H1 (cell line): ENCODE results near the gene UTP25. TPM values are rescaled to one million over a fixed set of nuclear protein-coding genes. Genes with fewer than 3 reads are reported as not detected.

Experiments used
- CTCF ChIA-PET: fragments of 300-600 bp; sonication (Branson Sonifier 250); formaldehyde crosslinking; loops from one replicate; lab custom pipeline; 2021; ENCODE audit not compliant: partially characterized antibody; lab: Charles Lee
- POLR2A ChIA-PET: fragments of 300-600 bp; sonication (Branson Sonifier 250); formaldehyde crosslinking; loops from one replicate; lab custom pipeline; 2021; ENCODE audit warnings: inconsistent platforms; ENCODE audit not compliant: partially characterized antibody; lab: Charles Lee
- DNase-seq, 2 experiments: peaks; one replicate each; pipeline versions ENCODE4 v3.0.0 to v3.0.0-alpha.2; 2010 to 2022; ENCODE audit warnings: low spot score in 2 of 2, low read depth in 1 of 2, mixed read lengths in 1 of 2
- FAIRE-seq: peaks from 2 replicates; lab custom pipeline; 2011; peaks lifted over from hg19 to GRCh38; lab: Jason Lieb, UNC
- H2AFZ ChIP-seq: 2 replicates; pipeline ENCODE4 v1.8.1; 2012; ENCODE audit warnings: low read length, inconsistent platforms
- H2AK5ac ChIP-seq: 2 replicates; pipeline ENCODE4 v1.6.1; 2013; ENCODE audit warnings: low read depth, low read length
- H2BK120ac ChIP-seq: replicated peaks from 2 replicates; pipeline ENCODE3; 2013; ENCODE audit warnings: low read depth, low read length, inconsistent platforms
- H2BK12ac ChIP-seq: 2 replicates; pipeline ENCODE4 v1.6.1; 2013; ENCODE audit warnings: low read depth, low read length
- H2BK15ac ChIP-seq: 2 replicates; pipeline ENCODE4 v1.6.1; 2013; ENCODE audit warnings: low read length
- H2BK20ac ChIP-seq: 2 replicates; pipeline ENCODE4 v1.6.1; 2013; ENCODE audit warnings: low read length
- H2BK5ac ChIP-seq: 2 replicates; pipeline ENCODE4 v1.6.1; 2013; ENCODE audit warnings: low read depth, low read length
- H3K14ac ChIP-seq: 2 replicates; pipeline ENCODE4 v1.6.1; 2013; ENCODE audit warnings: inconsistent platforms; ENCODE audit not compliant: insufficient read length
- H3K18ac ChIP-seq: 2 replicates; pipeline ENCODE4 v1.6.1; 2013; ENCODE audit warnings: low read length; ENCODE audit errors: extremely low read depth
- H3K23ac ChIP-seq: 2 replicates; pipeline ENCODE4 v1.6.1; 2013; ENCODE audit warnings: inconsistent platforms; ENCODE audit not compliant: insufficient read length
- H3K23me2 ChIP-seq: 2 replicates; pipeline ENCODE4 v1.6.1; 2013; ENCODE audit warnings: low read depth, low read length
- H3K27ac ChIP-seq: 2 replicates; pipeline ENCODE4 v1.6.1; 2011; ENCODE audit warnings: low read depth, low read length, inconsistent platforms
- H3K27me3 ChIP-seq, 4 experiments: replicated peaks in 1 of 4; 1 replicate in 1 of 4; 2 replicates in 3 of 4; pipeline versions ENCODE4 v1.6.1 to v1.8.1; 2011 to 2013; ENCODE audit warnings: low read length in 3 of 4, mild to moderate bottlenecking in 3 of 4, inconsistent platforms in 2 of 4, mixed read lengths in 2 of 4, moderate library complexity in 1 of 4; ENCODE audit not compliant: control insufficient read depth in 3 of 4, insufficient read depth in 3 of 4; ENCODE audit errors: extremely low read depth in 1 of 4
- H3K36me3 ChIP-seq, 4 experiments: 2 replicates each; pipeline versions ENCODE4 v1.6.1 to v1.8.1; 2011 to 2013; ENCODE audit warnings: mild to moderate bottlenecking in 4 of 4, low read length in 3 of 4, moderate library complexity in 2 of 4, control low read depth in 1 of 4, inconsistent platforms in 1 of 4; ENCODE audit not compliant: insufficient read depth in 4 of 4, control insufficient read depth in 2 of 4
- H3K4ac ChIP-seq: replicated peaks from 2 replicates; pipeline ENCODE3; 2013; ENCODE audit warnings: low read length, low read depth, mixed read lengths, inconsistent platforms; ENCODE audit not compliant: insufficient read length
- H3K4me1 ChIP-seq, 4 experiments: replicated peaks in 1 of 4; 1 replicate in 1 of 4; 2 replicates in 3 of 4; pipeline versions ENCODE4 v1.6.1 to v1.8.1; 2011 to 2013; ENCODE audit warnings: low read length in 3 of 4, inconsistent platforms in 2 of 4, mixed read lengths in 1 of 4; ENCODE audit not compliant: insufficient read depth in 4 of 4, control insufficient read depth in 3 of 4
- H3K4me2 ChIP-seq, 2 experiments: 2 replicates each; pipeline versions ENCODE4 v1.6.1 to v1.8.1; 2011 to 2013; ENCODE audit warnings: low read depth in 2 of 2, low read length in 2 of 2, control low read depth in 1 of 2, inconsistent platforms in 1 of 2, mild to moderate bottlenecking in 1 of 2; ENCODE audit not compliant: insufficient read depth in 1 of 2
- H3K4me3 ChIP-seq, 4 experiments: fragments of 200-600, 300-600 bp in 1 of 4; sonication (generic), shearing (Covaris generic), sonication (Bioruptor Twin) in 1 of 4; 2 replicates each; pipeline versions ENCODE4 v1.5.1 to v1.8.1; 2011 to 2016; ENCODE audit warnings: low read length in 4 of 4, low read depth in 3 of 4, control low read depth in 2 of 4, inconsistent platforms in 2 of 4, mild to moderate bottlenecking in 2 of 4, mixed read lengths in 1 of 4, moderate library complexity in 1 of 4; ENCODE audit not compliant: insufficient read depth in 2 of 4; ENCODE audit errors: extremely low read depth in 1 of 4
- H3K56ac ChIP-seq: replicated peaks from 2 replicates; pipeline ENCODE3; 2013; ENCODE audit warnings: low read depth, mild to moderate bottlenecking, mixed read lengths, low read length, inconsistent platforms; ENCODE audit not compliant: insufficient read length
- H3K79me1 ChIP-seq: 2 replicates; pipeline ENCODE4 v1.6.1; 2013; ENCODE audit warnings: low read depth, low read length, control low read depth
- H3K79me2 ChIP-seq, 2 experiments: 2 replicates each; pipeline versions ENCODE4 v1.6.1 to v1.8.1; 2012 to 2013; ENCODE audit warnings: low read length in 2 of 2, mild to moderate bottlenecking in 2 of 2, inconsistent platforms in 1 of 2; ENCODE audit not compliant: insufficient read depth in 2 of 2, control insufficient read depth in 1 of 2
- H3K9ac ChIP-seq, 4 experiments: replicated peaks in 1 of 4; 1 replicate in 1 of 4; 2 replicates in 3 of 4; pipeline versions ENCODE4 v1.6.1 to v1.8.1; 2011 to 2013; ENCODE audit warnings: low read depth in 3 of 4, low read length in 3 of 4, control low read depth in 2 of 4, mild to moderate bottlenecking in 2 of 4, moderate library complexity in 2 of 4, inconsistent platforms in 1 of 4; ENCODE audit errors: extremely low read depth in 1 of 4
- H3K9me3 ChIP-seq, 2 experiments: 2 replicates each; pipeline versions ENCODE4 v1.6.1 to v1.8.1; 2012 to 2013; ENCODE audit warnings: mild to moderate bottlenecking in 2 of 2, moderate library complexity in 2 of 2, control low read depth in 1 of 2, inconsistent platforms in 1 of 2, low read depth in 1 of 2, low read length in 1 of 2, mixed read lengths in 1 of 2; ENCODE audit not compliant: insufficient read depth in 2 of 2
- H4K20me1 ChIP-seq, 2 experiments: replicated peaks in 1 of 2; 2 replicates each; pipeline versions ENCODE3 to v1.8.1; 2011 to 2013; ENCODE audit warnings: inconsistent platforms in 2 of 2, low read length in 2 of 2, mild to moderate bottlenecking in 1 of 2; ENCODE audit not compliant: insufficient read depth in 2 of 2, control insufficient read depth in 1 of 2
- H4K5ac ChIP-seq: 2 replicates; pipeline ENCODE4 v1.6.1; 2013; ENCODE audit warnings: low read length, low read depth, mixed read lengths, inconsistent platforms; ENCODE audit not compliant: insufficient read length
- H4K8ac ChIP-seq: 2 replicates; pipeline ENCODE4 v1.8.0; 2013; ENCODE audit warnings: mild to moderate bottlenecking, moderate library complexity, low read length, inconsistent platforms; ENCODE audit not compliant: insufficient read depth; ENCODE audit errors: extremely low read depth
- H4K91ac ChIP-seq: replicated peaks from 2 replicates; pipeline ENCODE3; 2013; ENCODE audit warnings: low read length, mixed read lengths, inconsistent platforms; ENCODE audit not compliant: insufficient read length
- BACH1 ChIP-seq: IDR thresholded peaks from 2 replicates; pipeline ENCODE4 v1.6.1; 2012; ENCODE audit warnings: low read length, improper control_type of control experiment
- CEBPB ChIP-seq: IDR thresholded peaks from 2 replicates; pipeline ENCODE4 v1.6.1; 2012; ENCODE audit warnings: low read depth, low read length
- POLR2A ChIP-seq, 2 experiments: IDR thresholded peaks; 1 replicate in 1 of 2; 2 replicates in 1 of 2; pipeline ENCODE4 v1.6.1; 2011; ENCODE audit warnings: low read depth in 2 of 2, low read length in 2 of 2, mild to moderate bottlenecking in 2 of 2; ENCODE audit errors: control extremely low read depth in 1 of 2
- WGBS, 2 experiments: shearing (Covaris generic) in 1 of 2; methylation state at CpG; one replicate each; pipeline versions ENCODE4 v1.1.6 to v1.1.7; 2013 to 2015; ENCODE audit warnings: low lambda C conversion rate in 2 of 2, mixed read lengths in 2 of 2, inconsistent platforms in 1 of 2, low coverage in 1 of 2, missing lambda C conversion rate in 1 of 2; ENCODE audit not compliant: insufficient replicate concordance in 2 of 2, insufficient coverage in 1 of 2, insufficient read length in 1 of 2; ENCODE audit errors: extremely low coverage in 1 of 2, missing lambda C conversion rate in 1 of 2; 5-methylcytosine and 5-hydroxymethylcytosine counted together
- polyA plus RNA-seq, 7 experiments: library from polyadenylated mRNA; depleted of rRNA in 3 of 7; stranded (reverse) in 5 of 7; unstranded in 2 of 7; fragments of >200 nt in 5 of 7; fragments of 200-250 nt in 2 of 7; gene quantifications; 1 replicate in 5 of 7; 2 replicates in 1 of 7; 4 replicates in 1 of 7; pipeline versions ENCODE4 v1.2.1 to v1.2.3, GENCODE V29; 2011 to 2013; ENCODE audit warnings: missing spikeins in 2 of 7, mixed read lengths in 2 of 7
- total RNA-seq: library from RNA; stranded (reverse); fragmentation: NEBNext Ultra II Directional; extraction: Animal tissue kit (Norgen Biotek cat#: 25700); gene quantifications from 2 replicates; pipeline ENCODE4 v1.2.1, GENCODE V29; 2021

Gene UTP25
- total and polyA plus RNA-seq, 2 of the 8 experiments (the other 6 are each of a cell fraction or from before 2014, with no cell fraction given): 4.0 to 7.6 TPM

DNA sequence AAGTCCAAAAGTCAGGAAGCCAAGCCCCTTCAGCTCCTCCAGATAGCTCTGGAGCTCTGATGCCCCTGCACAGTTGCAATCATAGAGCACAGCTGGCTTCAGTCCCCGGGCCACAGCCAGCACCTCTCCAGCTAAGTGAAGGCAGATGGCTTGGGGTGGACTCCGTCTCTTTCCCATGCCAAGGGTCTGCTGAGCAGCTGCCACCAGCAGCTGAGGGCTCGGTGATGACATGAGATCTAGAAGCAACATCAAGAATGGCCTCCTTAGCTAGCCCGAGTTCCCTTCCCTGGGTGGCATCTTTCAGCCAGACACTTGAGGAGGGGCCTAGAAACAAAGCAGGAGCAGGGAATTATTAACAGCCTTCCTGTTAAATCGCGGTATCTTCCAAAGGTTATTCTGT, 44.4 kb upstream of the UTP25 start:
- Histone ChIP-seq H3K9ac (no peak overlapping the region; a peak in 1 of 7 replicates), H4K20me1 (no peaks in the 10 kb centered on the region), H2AFZ (no peak overlapping the region), H3K36me3 (peaks cover 0 to 3% (median under 1%) of the 10 kb centered on the region in 4 experiments; a peak in 2 of 8 replicates), H2BK5ac (no peak overlapping the region), H2BK15ac (no peak overlapping the region), H3K4me3 (peak overlapping the region; percentile 69 to 94 (median 78); a peak in 7 of 8 replicates), H2BK120ac (no peak overlapping the region), H3K4ac (no peak overlapping the region), H3K27me3 (no peaks in the 10 kb centered on the region), H3K27ac (no peak overlapping the region), H3K9me3 (no peaks in the 10 kb centered on the region), H2AK5ac (no peak overlapping the region), H4K5ac (no peak overlapping the region), H3K23me2 (peaks cover 6% of the 10 kb centered on the region), H3K18ac (no peak overlapping the region), H2BK20ac (no peak overlapping the region), H3K4me2 (peak overlapping the region; percentile 72 to 78), H3K4me1 (peaks cover 0 to 6% (median 2%) of the 10 kb centered on the region in 4 experiments; a peak in 2 of 7 replicates), H3K56ac (no peak overlapping the region), H4K91ac (no peak overlapping the region), H2BK12ac (no peak overlapping the region), H3K79me1 (no peaks in the 10 kb centered on the region; the same call in 1 of the 2 replicates), H3K79me2 (peaks cover 0 to 6% of the 10 kb centered on the region in 2 experiments; a peak in 1 of 4 replicates), H4K8ac (0 out of 2 replicates have a peak overlapping the region, but pooled peaks have one; percentile 7), H3K14ac (no peak overlapping the region), H3K23ac (no peak overlapping the region)
- no peak for TF ChIP-seq BACH1
- 0 out of 3 replicates have a peak, but pooled peaks of 1 of the 2 experiments have one; percentile 29 for TF ChIP-seq POLR2A (IDR thresholded peaks at IDR 0.05; ENCODE audit: control extremely low read depth in 1 of 2, low read depth in 2 of 2, low read length in 2 of 2)
- TF ChIP-seq CEBPB: no peak
- CTCF ChIA-PET: interaction anchor here (0.7 to 1.5 kb wide), 4 partner anchors 14 to 40 kb away, joined by 3 to 8 read pairs (median 4); no protein-coding TSS in a partner anchor
- DNase-seq: no peak
- WGBS, 2 experiments: 80% methylated on average over 6 of the region's 6 CpGs; no CpG with 5 or more reads in 1 of the 2 experiments
- POLR2A ChIA-PET: interaction anchor here (0.6 to 2.6 kb wide), 4 partner anchors 10 to 22 kb away, joined by 4 to 20 read pairs (median 8); partner anchors contain the start of gene IRF6
- no peak for FAIRE-seq
